Vagina (tissue), 2 donors: ENCODE measurements around the gene INPP5A. TPM values are rescaled to one million over a fixed set of nuclear protein-coding genes. Genes with fewer than 3 reads are reported as not detected.
"Not testable (repeated sequence)": the region's sequence is repeated elsewhere in the genome, so short reads cannot be mapped to it uniquely, and the experiment has no call there.

Experiments used
- DNase-seq, 2 donors: peaks; one replicate each; pipeline ENCODE4 v3.0.0-alpha.2; 2017; ENCODE audit errors: extremely low spot score in 2 of 2
- H3K27ac ChIP-seq: fragments of 200-600 bp; sonication (generic); one replicate; pipeline ENCODE4 v1.5.1; 2019
- H3K27me3 ChIP-seq: fragments of 200-600 bp; sonication (generic); one replicate; pipeline ENCODE4 v1.5.1; 2019
- H3K36me3 ChIP-seq, 2 donors: fragments of 200-600 bp; sonication (generic); one replicate each; pipeline ENCODE4 v1.5.1; 2017 to 2019
- H3K4me1 ChIP-seq: fragments of 200-600 bp; sonication (generic); one replicate; pipeline ENCODE4 v1.5.1; 2019
- H3K4me3 ChIP-seq, 2 donors: fragments of 200-600 bp; sonication (generic); 1 replicate in 1 of 2; 2 replicates in 1 of 2; pipeline ENCODE4 v1.5.1; 2016 to 2019
- H3K9me3 ChIP-seq: fragments of 200-600 bp; sonication (generic); one replicate; pipeline ENCODE4 v1.5.1; 2019
- POLR2A ChIP-seq, 2 donors: fragments of 450-650 bp; IDR thresholded peaks; one replicate each; pipeline ENCODE4 v1.6.1; 2017; ENCODE audit warnings: antibody characterized with exemption in 2 of 2, mild to moderate bottlenecking in 2 of 2, moderate library complexity in 2 of 2
- POLR2AphosphoS5 ChIP-seq, 2 donors: sonication (generic); formaldehyde crosslinking; IDR thresholded peaks; one replicate each; pipeline ENCODE4 v1.9.0; 2017; ENCODE audit warnings: antibody characterized with exemption in 2 of 2, mild to moderate bottlenecking in 2 of 2, low read depth in 1 of 2; ENCODE audit not compliant: insufficient read depth in 1 of 2
- intact Hi-C: fragments of 100-400 bp; cut with DNase I; formaldehyde crosslinking; loops from one replicate; pipeline ENCODE4 v1.15.1; 2023
- total RNA-seq: library from RNA; depleted of rRNA; stranded (reverse); fragments of >200 nt; gene quantifications from one replicate; pipeline ENCODE4 v1.2.3, GENCODE V29; 2016
- TF ChIP-seq, protein P1 (sequence below), 3 experiments: fragments of 450-650 bp in 2 of 3; fragments of 200-600 bp in 1 of 3; sonication (generic) in 1 of 3; IDR thresholded peaks; one replicate each; pipeline ENCODE4 v1.5.1; 2017 to 2019; ENCODE audit warnings: antibody characterized with exemption in 3 of 3, mild to moderate bottlenecking in 2 of 3, moderate library complexity in 2 of 3

The INPP5A gene
- total RNA-seq, 1 donor from 2014 or later = 24.3 TPM

DNA sequence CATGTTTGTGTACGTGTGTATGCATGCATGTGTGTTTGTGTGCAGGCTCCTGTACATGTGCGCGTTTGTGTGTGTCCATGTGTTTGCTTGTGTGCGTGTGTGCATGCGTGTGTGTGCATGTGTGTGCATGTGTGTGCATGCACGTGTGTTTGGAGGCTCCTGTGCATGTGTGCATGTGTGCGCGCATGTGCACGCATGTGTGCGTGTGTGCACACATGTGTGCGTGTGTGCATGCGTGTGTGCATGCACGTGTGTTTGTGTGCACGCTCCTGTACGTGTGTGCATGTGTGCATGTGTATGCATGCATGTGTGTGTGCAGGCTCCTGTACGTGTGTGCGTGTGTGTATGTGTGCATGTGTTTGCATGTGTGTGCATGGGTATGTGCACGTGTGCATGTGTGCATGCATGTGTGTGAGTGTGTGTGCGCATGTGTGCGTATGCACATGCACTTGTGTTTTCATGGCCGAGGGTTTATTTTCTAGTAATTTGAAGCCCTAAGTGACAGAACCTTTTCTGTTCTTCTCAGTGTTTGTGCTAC lies 59.2 kb downstream of the INPP5A start:
- Histone ChIP-seq H3K9me3 (no peaks in the 10 kb centered on the region), H3K27me3 (no peaks in the 10 kb centered on the region), H3K36me3 (no peaks in the 10 kb centered on the region), H3K4me1 (peaks cover 59% of the 10 kb centered on the region), H3K4me3 (no peak overlapping the region), H3K27ac (no peak overlapping the region)
- no peak for DNase-seq
- intact Hi-C loops = no loop called here
- TF ChIP-seq, protein P1, sequence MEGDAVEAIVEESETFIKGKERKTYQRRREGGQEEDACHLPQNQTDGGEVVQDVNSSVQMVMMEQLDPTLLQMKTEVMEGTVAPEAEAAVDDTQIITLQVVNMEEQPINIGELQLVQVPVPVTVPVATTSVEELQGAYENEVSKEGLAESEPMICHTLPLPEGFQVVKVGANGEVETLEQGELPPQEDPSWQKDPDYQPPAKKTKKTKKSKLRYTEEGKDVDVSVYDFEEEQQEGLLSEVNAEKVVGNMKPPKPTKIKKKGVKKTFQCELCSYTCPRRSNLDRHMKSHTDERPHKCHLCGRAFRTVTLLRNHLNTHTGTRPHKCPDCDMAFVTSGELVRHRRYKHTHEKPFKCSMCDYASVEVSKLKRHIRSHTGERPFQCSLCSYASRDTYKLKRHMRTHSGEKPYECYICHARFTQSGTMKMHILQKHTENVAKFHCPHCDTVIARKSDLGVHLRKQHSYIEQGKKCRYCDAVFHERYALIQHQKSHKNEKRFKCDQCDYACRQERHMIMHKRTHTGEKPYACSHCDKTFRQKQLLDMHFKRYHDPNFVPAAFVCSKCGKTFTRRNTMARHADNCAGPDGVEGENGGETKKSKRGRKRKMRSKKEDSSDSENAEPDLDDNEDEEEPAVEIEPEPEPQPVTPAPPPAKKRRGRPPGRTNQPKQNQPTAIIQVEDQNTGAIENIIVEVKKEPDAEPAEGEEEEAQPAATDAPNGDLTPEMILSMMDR (IDR thresholded peaks at IDR 0.05) = no peak
- TF ChIP-seq POLR2AphosphoS5 (IDR thresholded peaks at IDR 0.05; ENCODE audit: insufficient read depth in 1 of 2, low read depth in 1 of 2) (no peak), POLR2A (IDR thresholded peaks at IDR 0.05) (no peak)

DNA sequence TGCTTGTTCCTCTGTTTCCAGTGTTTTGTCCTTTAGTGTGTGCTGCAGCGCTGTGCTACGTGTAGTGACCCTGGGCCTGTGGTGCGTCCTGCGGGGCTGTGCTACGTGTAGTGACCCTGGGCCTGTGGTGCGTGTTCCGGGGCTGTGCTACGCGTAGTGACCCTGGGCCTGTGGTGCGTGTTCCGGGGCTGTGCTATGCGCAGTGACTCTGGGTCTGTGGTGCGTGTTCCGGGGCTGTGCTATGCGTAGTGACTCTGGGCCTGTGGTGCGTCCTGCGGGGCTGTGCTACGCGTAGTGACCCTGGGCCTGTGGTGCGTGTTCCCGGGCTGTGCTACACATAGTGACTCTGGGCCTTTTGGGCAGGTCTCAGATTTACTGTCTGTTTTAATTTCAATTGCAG lies 60.1 kb downstream of the INPP5A start:
- Histone ChIP-seq H3K27ac (no peak overlapping the region), H3K9me3 (no peaks in the 10 kb centered on the region), H3K27me3 (no peaks in the 10 kb centered on the region), H3K4me3 (no peak overlapping the region), H3K36me3 (no peaks in the 10 kb centered on the region), H3K4me1 (peaks cover 51% of the 10 kb centered on the region)
- DNase-seq = no peak
- TF ChIP-seq, protein P1 (IDR thresholded peaks at IDR 0.05) = no peak
- TF ChIP-seq POLR2A (IDR thresholded peaks at IDR 0.05) (no peak), POLR2AphosphoS5 (IDR thresholded peaks at IDR 0.05; ENCODE audit: insufficient read depth in 1 of 2, low read depth in 1 of 2) (no peak)
- intact Hi-C loops = no loop called here

DNA sequence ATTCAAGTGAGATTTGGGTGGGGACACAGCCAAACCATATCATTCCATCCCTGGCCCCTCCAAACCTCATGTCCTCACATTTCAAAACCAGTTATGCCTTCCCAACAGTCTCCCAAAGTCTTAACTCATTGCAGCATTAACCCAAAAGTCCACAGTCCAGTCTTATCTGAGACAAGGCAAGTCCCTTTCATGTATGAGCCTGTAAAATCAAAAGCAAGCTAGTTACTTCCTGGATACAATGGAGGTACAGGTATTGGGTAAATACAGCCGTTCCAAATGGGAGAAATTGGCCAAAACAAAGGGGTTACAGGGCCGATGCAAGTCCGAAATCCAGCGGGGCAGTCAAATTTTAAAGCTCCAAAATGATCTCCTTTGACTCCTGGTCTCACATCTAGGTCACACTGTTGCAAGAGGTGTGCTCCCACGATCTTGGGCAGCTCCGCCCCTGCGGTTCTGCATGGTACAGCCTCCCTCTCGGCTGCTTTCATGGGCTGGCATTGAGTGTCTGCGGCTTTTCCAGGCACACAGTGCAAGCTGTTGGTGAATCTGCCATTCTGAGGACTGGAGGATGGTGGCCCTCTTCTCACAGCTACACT lies 61.5 kb downstream of the INPP5A start:
- intact Hi-C loops, H3K27me3 ChIP-seq, H3K36me3 ChIP-seq, H3K4me3 ChIP-seq, H3K27ac ChIP-seq, H3K9me3 ChIP-seq, DNase-seq: not testable (repeated sequence)
- peaks cover 39% of the 10 kb centered on the region for H3K4me1 ChIP-seq

DNA sequence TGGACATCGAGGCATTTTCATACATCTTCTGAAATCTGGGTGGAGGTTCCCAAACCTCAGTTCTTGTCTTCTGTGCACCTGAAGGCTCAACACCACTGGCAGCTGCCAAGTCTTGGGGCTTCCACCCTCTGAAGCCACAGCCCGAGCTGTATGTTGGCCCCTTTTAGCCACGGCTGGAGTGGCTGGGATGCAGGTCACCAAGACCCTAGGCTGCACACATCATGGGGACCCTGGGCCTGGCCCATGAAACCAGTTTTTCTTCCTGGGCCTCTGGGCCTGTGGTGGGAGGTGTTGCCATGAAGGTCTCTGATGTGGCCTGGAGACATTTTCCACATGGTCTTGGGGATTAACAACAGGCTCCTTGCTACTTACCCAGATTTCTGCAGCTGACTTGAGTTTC lies 62.1 kb downstream of the INPP5A start:
- no peak overlapping the region for H3K27ac ChIP-seq

DNA sequence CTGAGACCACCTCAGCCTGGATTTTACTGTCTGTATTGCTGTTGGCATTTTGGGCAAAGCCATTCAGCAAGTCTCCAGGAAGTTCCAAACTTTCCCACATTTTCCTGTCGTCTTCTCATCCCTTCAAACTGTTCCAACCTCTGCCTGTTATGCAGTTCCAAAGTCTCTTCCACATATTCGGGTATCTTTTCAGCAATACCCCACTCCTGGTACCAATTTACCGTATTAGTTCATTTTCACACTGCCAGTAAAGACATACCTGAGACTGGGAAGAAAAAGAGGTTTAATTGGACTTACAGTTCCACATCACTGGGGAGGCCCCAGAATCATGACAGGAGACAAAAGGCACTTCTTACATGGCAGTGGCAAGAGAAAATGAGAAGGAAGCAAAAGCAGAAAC lies 62.8 kb downstream of the INPP5A start:
- no peak for DNase-seq
- Histone ChIP-seq H3K36me3 (no peaks in the 10 kb centered on the region), H3K4me3 (no peak overlapping the region), H3K27me3 (no peaks in the 10 kb centered on the region), H3K9me3 (no peaks in the 10 kb centered on the region), H3K4me1 (peaks cover 37% of the 10 kb centered on the region), H3K27ac (no peak overlapping the region)
- TF ChIP-seq, protein P1 (IDR thresholded peaks at IDR 0.05) = no peak
- no peak for TF ChIP-seq POLR2A (IDR thresholded peaks at IDR 0.05)
- no peak for TF ChIP-seq POLR2AphosphoS5 (IDR thresholded peaks at IDR 0.05; ENCODE audit: insufficient read depth in 1 of 2, low read depth in 1 of 2)
- intact Hi-C loops = loop anchor here (10.0 kb wide), 1 partner anchor 666 kb away; no protein-coding TSS in a partner anchor

More for the DNA sequence above, 62.1 kb downstream of the INPP5A start:
- peaks cover 38% of the 10 kb centered on the region for H3K4me1 ChIP-seq
- no peak overlapping the region for H3K4me3 ChIP-seq
- TF ChIP-seq, protein P1 (IDR thresholded peaks at IDR 0.05) = no peak
- TF ChIP-seq POLR2AphosphoS5 (IDR thresholded peaks at IDR 0.05; ENCODE audit: insufficient read depth in 1 of 2, low read depth in 1 of 2) (no peak), POLR2A (IDR thresholded peaks at IDR 0.05) (no peak)
- no peak for DNase-seq
- no peaks in the 10 kb centered on the region for H3K9me3 ChIP-seq
- no peaks in the 10 kb centered on the region for H3K36me3 ChIP-seq
- intact Hi-C loops = loop anchor here (10.0 kb wide), 1 partner anchor 665 kb away; no protein-coding TSS in a partner anchor
- no peaks in the 10 kb centered on the region for H3K27me3 ChIP-seq
